H9 (cell line): ENCODE results near the gene SPATS1. TPM values are rescaled to one million over a fixed set of nuclear protein-coding genes. Genes with fewer than 3 reads are reported as not detected.

Experiments used
- DNase-seq: peaks from one replicate; pipeline ENCODE4 v3.0.0-alpha.2; 2017
- H2AFZ ChIP-seq: one replicate; pipeline ENCODE4 v1.6.1; 2013; ENCODE audit warnings: mild to moderate bottlenecking, low read length, control low read depth, moderate library complexity
- H2AK5ac ChIP-seq: 2 replicates; pipeline ENCODE4 v1.6.1; 2013; ENCODE audit warnings: low read length, control low read depth, mixed read lengths; ENCODE audit not compliant: insufficient read length
- H2BK120ac ChIP-seq: one replicate; pipeline ENCODE4 v1.6.1; 2013; ENCODE audit warnings: low read depth, mild to moderate bottlenecking, low read length, control low read depth, inconsistent platforms; ENCODE audit not compliant: poor library complexity, severe bottlenecking
- H2BK12ac ChIP-seq: 2 replicates; pipeline ENCODE4 v1.6.1; 2013; ENCODE audit warnings: low read length, control low read depth, mixed read lengths, low read depth; ENCODE audit not compliant: insufficient read length
- H2BK15ac ChIP-seq: 2 replicates; pipeline ENCODE4 v1.6.1; 2013; ENCODE audit warnings: low read depth, low read length, control low read depth
- H2BK20ac ChIP-seq: one replicate; pipeline ENCODE4 v1.6.1; 2013; ENCODE audit warnings: low read depth, mild to moderate bottlenecking, low read length, control low read depth, inconsistent platforms; ENCODE audit not compliant: poor library complexity, severe bottlenecking
- H2BK5ac ChIP-seq: 2 replicates; pipeline ENCODE4 v1.6.1; 2013; ENCODE audit warnings: low read length, control low read depth, mixed read lengths; ENCODE audit not compliant: insufficient read length
- H3K14ac ChIP-seq: 2 replicates; pipeline ENCODE4 v1.6.1; 2013; ENCODE audit warnings: low read length, control low read depth; ENCODE audit not compliant: insufficient read depth
- H3K18ac ChIP-seq: 2 replicates; pipeline ENCODE4 v1.6.1; 2013; ENCODE audit warnings: low read depth, mild to moderate bottlenecking, mixed read lengths, low read length, control low read depth; ENCODE audit not compliant: insufficient read length
- H3K23ac ChIP-seq: 2 replicates; pipeline ENCODE4 v1.6.1; 2013; ENCODE audit warnings: low read length, control low read depth, mixed read lengths, low read depth; ENCODE audit not compliant: insufficient read length
- H3K23me2 ChIP-seq: 2 replicates; pipeline ENCODE4 v1.6.1; 2013; ENCODE audit warnings: low read depth, mild to moderate bottlenecking, mixed read lengths, low read length, control low read depth; ENCODE audit not compliant: insufficient read length, poor library complexity, severe bottlenecking
- H3K27ac ChIP-seq: 2 replicates; pipeline ENCODE4 v1.5.1; 2013; ENCODE audit warnings: low read length, control low read depth, mixed read lengths, low read depth; ENCODE audit not compliant: insufficient read length
- H3K27me3 ChIP-seq: 2 replicates; pipeline ENCODE4 v1.6.1; 2013; ENCODE audit warnings: low read length, control low read depth, inconsistent platforms; ENCODE audit not compliant: insufficient read depth
- H3K4ac ChIP-seq: 2 replicates; pipeline ENCODE4 v1.6.1; 2013; ENCODE audit warnings: low read depth, mild to moderate bottlenecking, control low read depth, inconsistent platforms, low read length, moderate library complexity
- H3K4me1 ChIP-seq: 2 replicates; pipeline ENCODE4 v1.6.1; 2013; ENCODE audit warnings: low read length, control low read depth, inconsistent platforms; ENCODE audit not compliant: insufficient read depth
- H3K4me2 ChIP-seq: 2 replicates; pipeline ENCODE4 v1.6.1; 2013; ENCODE audit warnings: low read length, control low read depth, mixed read lengths; ENCODE audit not compliant: insufficient read length, insufficient read depth
- H3K56ac ChIP-seq: 2 replicates; pipeline ENCODE4 v1.6.1; 2013; ENCODE audit warnings: low read depth, mild to moderate bottlenecking, mixed read lengths, low read length, control low read depth; ENCODE audit not compliant: insufficient read length
- H3K79me1 ChIP-seq: 2 replicates; pipeline ENCODE4 v1.6.1; 2013; ENCODE audit warnings: low read depth, mild to moderate bottlenecking, moderate library complexity, low read length, control low read depth, inconsistent platforms; ENCODE audit not compliant: insufficient read depth, poor library complexity, severe bottlenecking
- H3K79me2 ChIP-seq: 2 replicates; pipeline ENCODE4 v1.6.1; 2013; ENCODE audit warnings: low read length, control low read depth, inconsistent platforms; ENCODE audit not compliant: insufficient read depth
- H3K9ac ChIP-seq: 2 replicates; pipeline ENCODE4 v1.6.1; 2013; ENCODE audit warnings: low read length, control low read depth, mixed read lengths; ENCODE audit not compliant: insufficient read length; ENCODE audit errors: extremely low read depth
- H3K9me3 ChIP-seq: one replicate; pipeline ENCODE4 v1.6.1; 2013; ENCODE audit warnings: low read depth, low read length, inconsistent platforms; ENCODE audit not compliant: control insufficient read depth
- H3T11ph ChIP-seq: one replicate; pipeline ENCODE4 v1.6.1; 2013; ENCODE audit warnings: mild to moderate bottlenecking, low read length, control low read depth, inconsistent platforms
- H4K20me1 ChIP-seq: one replicate; pipeline ENCODE4 v1.6.1; 2013; ENCODE audit not compliant: control insufficient read depth, insufficient read length, insufficient read depth
- H4K5ac ChIP-seq: 2 replicates; pipeline ENCODE4 v1.6.1; 2013; ENCODE audit warnings: low read depth, mild to moderate bottlenecking, mixed read lengths, low read length, control low read depth; ENCODE audit not compliant: insufficient read length
- H4K8ac ChIP-seq: replicated peaks from 2 replicates; pipeline ENCODE4 v1.6.1; 2013; ENCODE audit warnings: low read length, control low read depth, mixed read lengths, low read depth; ENCODE audit not compliant: insufficient read length
- H4K91ac ChIP-seq: 2 replicates; pipeline ENCODE4 v1.6.1; 2013; ENCODE audit warnings: low read depth, mild to moderate bottlenecking, moderate library complexity, mixed read lengths, low read length, control low read depth; ENCODE audit not compliant: insufficient read length
- H3K27ac Mint-ChIP-seq, 3 experiments: 2 replicates in 2 of 3; 3 replicates in 1 of 3; pipeline ENCODE4 v1.8.0; 2020 to 2021; ENCODE audit warnings: mixed read lengths in 3 of 3, mild to moderate bottlenecking in 1 of 3, moderate library complexity in 1 of 3
- H3K27me3 Mint-ChIP-seq: 2 replicates; pipeline ENCODE4 v1.8.0; 2021; ENCODE audit warnings: low read depth, mild to moderate bottlenecking, moderate library complexity, mixed read lengths
- H3K36me3 Mint-ChIP-seq, 3 experiments: 2 replicates in 2 of 3; 3 replicates in 1 of 3; pipeline ENCODE4 v1.8.0; 2020 to 2021; ENCODE audit warnings: low read depth in 3 of 3, mixed read lengths in 3 of 3; ENCODE audit not compliant: insufficient read depth in 1 of 3
- H3K4me1 Mint-ChIP-seq, 2 experiments: 2 replicates each; pipeline ENCODE4 v1.8.0; 2020; ENCODE audit warnings: mixed read lengths in 2 of 2
- H3K4me3 Mint-ChIP-seq, 2 experiments: 2 replicates in 1 of 2; 3 replicates in 1 of 2; pipeline ENCODE4 v1.8.0; 2020 to 2021; ENCODE audit warnings: mild to moderate bottlenecking in 2 of 2, mixed read lengths in 2 of 2, moderate library complexity in 1 of 2
- H3K9me3 Mint-ChIP-seq, 2 experiments: 2 replicates in 1 of 2; 3 replicates in 1 of 2; pipeline ENCODE4 v1.8.0; 2020; ENCODE audit warnings: mild to moderate bottlenecking in 2 of 2, mixed read lengths in 2 of 2, moderate library complexity in 1 of 2
- CTCF ChIP-seq: fragments of 200-600 bp; sonication (generic); conservative IDR thresholded peaks from 3 replicates; pipeline ENCODE4 v1.8.0; 2021; ENCODE audit warnings: antibody characterized with exemption, mild to moderate bottlenecking
- WGBS: extraction: QIAGEN DNeasy Blood & Tissue Kit; methylation state at CpG from one replicate; pipeline ENCODE4 v1.1.7; 2013; ENCODE audit warnings: missing lambda C conversion rate, low lambda C conversion rate, mixed read lengths; ENCODE audit not compliant: insufficient read length; ENCODE audit errors: extremely low coverage; 5-methylcytosine and 5-hydroxymethylcytosine counted together
- total RNA-seq: library from RNA; stranded (reverse); gene quantifications from 2 replicates; pipeline ENCODE4 v1.2.1, GENCODE V29; 2021

The SPATS1 gene
- total RNA-seq, 1 experiment from 2014 or later: not detected

- H3K23me2 ChIP-seq: peaks cover 8% of the 10 kb centered on the region
- no peak overlapping the region for H2BK12ac ChIP-seq
- no peak overlapping the region for H3K18ac ChIP-seq
- H3K4ac ChIP-seq: no peak overlapping the region
- no peak for DNase-seq
- H4K91ac ChIP-seq: no peak overlapping the region
- no peaks in the 10 kb centered on the region for H3K79me2 ChIP-seq
- Mint-ChIP-seq H3K4me1 (peaks cover 8 to 9% of the 10 kb centered on the region in 2 experiments), H3K27ac (no peak overlapping the region), H3K27me3 (peaks cover 75% of the 10 kb centered on the region), H3K4me3 (no peak overlapping the region), H3K9me3 (no peaks in the 10 kb centered on the region), H3K36me3 (no peaks in the 10 kb centered on the region)
- no peak overlapping the region for H4K8ac ChIP-seq
- H3K14ac ChIP-seq: no peak overlapping the region
- no peaks in the 10 kb centered on the region for H3K79me1 ChIP-seq
- H3K9ac ChIP-seq: no peak overlapping the region
- no peak overlapping the region for H2AK5ac ChIP-seq
- no peak for TF ChIP-seq CTCF
- H2BK5ac ChIP-seq: no peak overlapping the region
- H2BK20ac ChIP-seq: no peak overlapping the region
- H3K27ac ChIP-seq: no peak overlapping the region
- H3K56ac ChIP-seq: no peak overlapping the region
- no peaks in the 10 kb centered on the region for H4K20me1 ChIP-seq
- H3K27me3 ChIP-seq: peaks cover 2% of the 10 kb centered on the region; the same call in 1 of the 2 replicates
- no peak overlapping the region for H2AFZ ChIP-seq
- no peaks in the 10 kb centered on the region for H3K4me1 ChIP-seq
- H3K4me2 ChIP-seq: no peak overlapping the region
- H3T11ph ChIP-seq: no peak overlapping the region
- H2BK15ac ChIP-seq: no peak overlapping the region
- H2BK120ac ChIP-seq: no peak overlapping the region
- WGBS: no CpG with 5 or more reads among the region's 4 CpGs
- H3K23ac ChIP-seq: no peak overlapping the region
- H4K5ac ChIP-seq: no peak overlapping the region
- H3K9me3 ChIP-seq: no peaks in the 10 kb centered on the region
Observed at GRCh38 chr6:44292661-44293365, 49.6 kb upstream of the SPATS1 start.
